HEK293 (cell line): ENCODE results near the gene DRC3.

Experiments used
- CTCF ChIA-PET: fragments of 350-600 bp; formaldehyde crosslinking; extraction: SDS; loops from one replicate; lab custom pipeline; 2021; ENCODE audit warnings: antibody characterized with exemption; lab: Yijun Ruan, JAX
- POLR2A ChIA-PET: fragments of 300-600 bp; formaldehyde crosslinking; extraction: SDS; loops from one replicate; lab custom pipeline; 2020; ENCODE audit warnings: antibody characterized with exemption, inconsistent platforms; lab: Yijun Ruan, JAX
- H3K27ac ChIP-seq: fragments of 200-500 bp; sonication (Bioruptor generic); 2 replicates; pipeline ENCODE4 v1.5.1; 2014; ENCODE audit warnings: low read depth, low read length, control low read depth, inconsistent platforms; ENCODE audit errors: extremely low read depth
- H3K36me3 ChIP-seq, 2 experiments: fragments of 200-500 bp in 1 of 2; sonication (Bioruptor generic) in 1 of 2; 1 replicate in 1 of 2; 2 replicates in 1 of 2; pipeline ENCODE4 v1.5.1; 2014 to 2017; ENCODE audit warnings: inconsistent platforms in 2 of 2, low read length in 2 of 2; ENCODE audit not compliant: control insufficient read depth in 2 of 2, insufficient read depth in 1 of 2
- H3K4me1 ChIP-seq: fragments of 200-500 bp; sonication (Bioruptor generic); 2 replicates; pipeline ENCODE4 v1.5.1; 2014; ENCODE audit warnings: mild to moderate bottlenecking, low read length, inconsistent platforms; ENCODE audit not compliant: control insufficient read depth, insufficient read depth
- H3K4me3 ChIP-seq: 2 replicates; pipeline ENCODE4 v1.5.1; 2011; ENCODE audit warnings: low read depth, mild to moderate bottlenecking, control low read depth, low read length, moderate library complexity
- H3K9me3 ChIP-seq: fragments of 200-500 bp; sonication (Bioruptor generic); 2 replicates; pipeline ENCODE4 v1.5.1; 2014; ENCODE audit warnings: low read depth, low read length, inconsistent platforms; ENCODE audit not compliant: control insufficient read depth, insufficient read depth
- GLI4 ChIP-seq: fragments of 450-650 bp; formaldehyde crosslinking; IDR thresholded peaks from 2 replicates; pipeline ENCODE4 v1.5.1; 2016; ENCODE audit warnings: missing biosample characterization, missing genetic modification characterization
- SP7 ChIP-seq: fragments of 450-650 bp; formaldehyde crosslinking; IDR thresholded peaks from 2 replicates; pipeline ENCODE4 v1.5.1; 2016; ENCODE audit warnings: missing biosample characterization, missing genetic modification characterization
- ZBTB10 ChIP-seq: fragments of 450-650 bp; formaldehyde crosslinking; IDR thresholded peaks from 2 replicates; pipeline ENCODE4 v1.5.1; 2016; ENCODE audit warnings: missing biosample characterization, missing genetic modification characterization
- ZBTB11 ChIP-seq: fragments of 450-650 bp; formaldehyde crosslinking; conservative IDR thresholded peaks from 2 replicates; pipeline ENCODE4 v1.5.1; 2016; ENCODE audit warnings: low read depth, missing biosample characterization, missing genetic modification characterization
- ZEB2 ChIP-seq: fragments of 450-650 bp; formaldehyde crosslinking; IDR thresholded peaks from 2 replicates; pipeline ENCODE4 v1.5.1; 2016; ENCODE audit warnings: missing biosample characterization, missing genetic modification characterization
- ZFHX2 ChIP-seq: fragments of 450-650 bp; formaldehyde crosslinking; conservative IDR thresholded peaks from 2 replicates; pipeline ENCODE4 v1.5.1; 2016; ENCODE audit warnings: missing biosample characterization, missing genetic modification characterization
- ZNF10 ChIP-seq: fragments of 450-650 bp; formaldehyde crosslinking; IDR thresholded peaks from 2 replicates; pipeline ENCODE4 v1.5.1; 2017; ENCODE audit warnings: missing biosample characterization, missing genetic modification characterization
- ZNF169 ChIP-seq: fragments of 450-650 bp; formaldehyde crosslinking; IDR thresholded peaks from 2 replicates; pipeline ENCODE4 v1.5.1; 2016; ENCODE audit warnings: missing biosample characterization, missing genetic modification characterization
- ZNF324 ChIP-seq: fragments of 450-650 bp; formaldehyde crosslinking; IDR thresholded peaks from 2 replicates; pipeline ENCODE4 v1.5.1; 2016; ENCODE audit warnings: missing biosample characterization, missing genetic modification characterization
- ZNF37A ChIP-seq: fragments of 450-650 bp; IDR thresholded peaks from 2 replicates; pipeline ENCODE4 v1.5.1; 2018; ENCODE audit warnings: missing biosample characterization, missing genetic modification characterization
- ZNF404 ChIP-seq: fragments of 450-650 bp; formaldehyde crosslinking; IDR thresholded peaks from 2 replicates; pipeline ENCODE4 v1.5.1; 2017; ENCODE audit warnings: missing biosample characterization, missing genetic modification characterization
- ZNF514 ChIP-seq: fragments of 450-650 bp; formaldehyde crosslinking; IDR thresholded peaks from 2 replicates; pipeline ENCODE4 v1.5.1; 2016; ENCODE audit warnings: missing biosample characterization, missing genetic modification characterization
- ZNF549 ChIP-seq: fragments of 450-650 bp; IDR thresholded peaks from 2 replicates; pipeline ENCODE4 v1.5.1; 2018; ENCODE audit warnings: missing biosample characterization, missing genetic modification characterization, mild to moderate bottlenecking, inconsistent platforms, moderate library complexity
- ZNF600 ChIP-seq: fragments of 450-650 bp; formaldehyde crosslinking; IDR thresholded peaks from 2 replicates; pipeline ENCODE4 v1.5.1; 2016; ENCODE audit warnings: missing biosample characterization, missing genetic modification characterization
- ZNF626 ChIP-seq: fragments of 450-650 bp; sonication (Bioruptor Pico); formaldehyde crosslinking; IDR thresholded peaks from 2 replicates; pipeline ENCODE4 v1.5.1; 2018; ENCODE audit warnings: missing biosample characterization, missing genetic modification characterization, inconsistent platforms
- ZSCAN30 ChIP-seq: fragments of 450-650 bp; IDR thresholded peaks from 2 replicates; pipeline ENCODE4 v1.5.1; 2018; ENCODE audit warnings: missing biosample characterization, mild to moderate bottlenecking, missing genetic modification characterization, moderate library complexity
- TF ChIP-seq, protein P1 (sequence below): fragments of 450-650 bp; formaldehyde crosslinking; IDR thresholded peaks from 2 replicates; pipeline ENCODE4 v1.5.1; 2016; ENCODE audit warnings: missing biosample characterization, missing genetic modification characterization
- TF ChIP-seq, protein P2 (sequence below): fragments of 450-650 bp; formaldehyde crosslinking; IDR thresholded peaks from 2 replicates; pipeline ENCODE4 v1.5.1; 2017; ENCODE audit warnings: missing biosample characterization, missing genetic modification characterization
- TF ChIP-seq, protein P3 (sequence below): fragments of 450-650 bp; formaldehyde crosslinking; IDR thresholded peaks from 2 replicates; pipeline ENCODE4 v1.5.1; 2016; ENCODE audit warnings: missing biosample characterization, missing genetic modification characterization

The DRC3 gene

GRCh38 chr17:17999364-18000029, 26.8 kb downstream of the DRC3 start (continued):
- TF ChIP-seq ZBTB10 (tag by site-specific recombination) = no peak
- TF ChIP-seq ZNF169 (tag by site-specific recombination) = no peak
- TF ChIP-seq ZNF37A (tag by site-specific recombination) = no peak
- no peak for TF ChIP-seq ZNF324
- peak; percentile 47 for TF ChIP-seq ZFHX2

GRCh38 chr17:18000030-18000408, 27.4 kb downstream of the DRC3 start:
- Histone ChIP-seq H3K36me3 (no peaks in the 10 kb centered on the region), H3K9me3 (no peaks in the 10 kb centered on the region), H3K4me1 (no peaks in the 10 kb centered on the region), H3K4me3 (no peak overlapping the region), H3K27ac (no peak overlapping the region)
- ChIA-PET CTCF (no interaction called here), POLR2A (no interaction called here)
- TF ChIP-seq SP7 (tag by site-specific recombination) (no peak), ZNF549 (tag by site-specific recombination) (no peak), ZBTB11 (tag by site-specific recombination) (no peak), ZSCAN30 (no peak), GLI4 (tag by site-specific recombination) (0 out of 2 replicates have a peak, but pooled peaks have one; percentile 42), ZNF404 (tag by site-specific recombination) (no peak), ZNF514 (tag by site-specific recombination) (no peak), ZNF10 (no peak), ZEB2 (no peak), ZNF600 (peak; percentile 33; the same call in 1 of the 2 replicates), ZNF626 (tag by site-specific recombination) (no peak)
- TF ChIP-seq, protein P1, sequence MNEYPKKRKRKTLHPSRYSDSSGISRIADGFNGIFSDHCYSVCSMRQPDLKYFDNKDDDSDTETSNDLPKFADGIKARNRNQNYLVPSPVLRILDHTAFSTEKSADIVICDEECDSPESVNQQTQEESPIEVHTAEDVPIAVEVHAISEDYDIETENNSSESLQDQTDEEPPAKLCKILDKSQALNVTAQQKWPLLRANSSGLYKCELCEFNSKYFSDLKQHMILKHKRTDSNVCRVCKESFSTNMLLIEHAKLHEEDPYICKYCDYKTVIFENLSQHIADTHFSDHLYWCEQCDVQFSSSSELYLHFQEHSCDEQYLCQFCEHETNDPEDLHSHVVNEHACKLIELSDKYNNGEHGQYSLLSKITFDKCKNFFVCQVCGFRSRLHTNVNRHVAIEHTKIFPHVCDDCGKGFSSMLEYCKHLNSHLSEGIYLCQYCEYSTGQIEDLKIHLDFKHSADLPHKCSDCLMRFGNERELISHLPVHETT (tag by site-specific recombination) = no peak
- TF ChIP-seq, protein P2, sequence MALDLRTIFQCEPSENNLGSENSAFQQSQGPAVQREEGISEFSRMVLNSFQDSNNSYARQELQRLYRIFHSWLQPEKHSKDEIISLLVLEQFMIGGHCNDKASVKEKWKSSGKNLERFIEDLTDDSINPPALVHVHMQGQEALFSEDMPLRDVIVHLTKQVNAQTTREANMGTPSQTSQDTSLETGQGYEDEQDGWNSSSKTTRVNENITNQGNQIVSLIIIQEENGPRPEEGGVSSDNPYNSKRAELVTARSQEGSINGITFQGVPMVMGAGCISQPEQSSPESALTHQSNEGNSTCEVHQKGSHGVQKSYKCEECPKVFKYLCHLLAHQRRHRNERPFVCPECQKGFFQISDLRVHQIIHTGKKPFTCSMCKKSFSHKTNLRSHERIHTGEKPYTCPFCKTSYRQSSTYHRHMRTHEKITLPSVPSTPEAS (tag by site-specific recombination) = peak; percentile 93
- TF ChIP-seq, protein P3, sequence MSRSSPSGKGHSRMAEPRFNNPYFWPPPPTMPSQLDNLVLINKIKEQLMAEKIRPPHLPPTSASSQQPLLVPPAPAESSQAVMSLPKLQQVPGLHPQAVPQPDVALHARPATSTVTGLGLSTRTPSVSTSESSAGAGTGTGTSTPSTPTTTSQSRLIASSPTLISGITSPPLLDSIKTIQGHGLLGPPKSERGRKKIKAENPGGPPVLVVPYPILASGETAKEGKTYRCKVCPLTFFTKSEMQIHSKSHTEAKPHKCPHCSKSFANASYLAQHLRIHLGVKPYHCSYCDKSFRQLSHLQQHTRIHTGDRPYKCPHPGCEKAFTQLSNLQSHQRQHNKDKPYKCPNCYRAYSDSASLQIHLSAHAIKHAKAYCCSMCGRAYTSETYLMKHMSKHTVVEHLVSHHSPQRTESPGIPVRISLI = no peak
